GM18867 (cell line): Measurements from ENCODE around the gene SLC16A12.
"Not testable (repeated sequence)": the region's sequence is repeated elsewhere in the genome, so short reads cannot be mapped to it uniquely, and the experiment has no call there.

ENCODE experiments used
- ATAC-seq: cut with Tn5 transposase; IDR thresholded peaks from one replicate; pipeline ENCODE4 v1.9.1; 2021; ENCODE audit warnings: mild to moderate bottlenecking, moderate library complexity; ENCODE audit not compliant: unreplicated experiment

Gene SLC16A12

DNA sequence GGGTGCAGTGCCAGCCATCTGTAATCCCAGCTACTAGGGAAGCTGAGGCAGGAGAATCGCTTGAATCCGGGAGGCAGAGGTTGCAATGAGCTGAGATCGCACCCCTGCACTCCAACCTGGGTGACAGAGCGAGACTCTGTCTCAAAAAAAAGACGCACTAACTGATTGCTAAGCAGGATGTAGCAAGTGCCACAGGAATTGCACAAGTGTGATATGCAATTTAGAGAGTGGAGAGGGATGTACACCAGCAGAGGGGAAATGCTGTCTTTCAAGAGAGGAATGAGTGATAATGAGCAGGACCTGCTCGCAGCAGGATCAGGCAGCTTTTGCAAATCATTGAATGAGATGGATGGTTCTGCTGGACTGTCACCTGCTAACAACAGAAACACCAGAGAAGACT, 13.3 kb upstream of the SLC16A12 start:
- ATAC-seq, result no peak

DNA sequence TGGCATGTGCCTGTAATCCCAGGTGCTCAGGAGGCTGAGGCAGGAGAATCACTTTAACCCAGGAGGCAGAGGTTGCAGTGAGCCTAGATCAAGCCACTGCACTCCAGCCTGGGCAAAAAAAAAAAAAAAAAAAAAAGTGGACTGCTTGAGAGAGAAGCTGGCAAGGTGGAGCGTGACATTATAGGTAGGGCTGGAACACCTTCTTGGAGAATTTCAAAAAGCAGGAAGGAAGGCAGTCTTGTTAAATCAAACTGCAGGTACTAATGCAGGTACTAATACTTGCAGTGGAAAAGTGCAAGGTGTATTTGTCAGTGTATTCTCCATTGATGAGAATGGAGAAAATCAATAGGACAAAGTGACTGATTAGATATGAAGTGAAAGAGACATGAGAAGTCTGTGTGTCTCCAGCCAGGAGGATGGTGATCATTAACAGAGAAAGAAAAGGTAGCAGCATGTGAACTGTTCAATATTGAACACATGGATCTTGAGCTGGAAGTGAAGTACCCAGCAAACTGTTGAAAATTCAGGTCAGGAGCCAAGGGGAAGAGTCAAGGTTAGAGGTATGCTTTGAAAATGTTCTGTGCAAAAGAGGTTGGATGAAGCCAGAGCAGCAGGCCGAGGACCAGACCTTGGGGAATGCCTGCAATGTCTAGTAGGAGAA, 12.6 kb upstream of the SLC16A12 start:
- no peak for ATAC-seq

DNA sequence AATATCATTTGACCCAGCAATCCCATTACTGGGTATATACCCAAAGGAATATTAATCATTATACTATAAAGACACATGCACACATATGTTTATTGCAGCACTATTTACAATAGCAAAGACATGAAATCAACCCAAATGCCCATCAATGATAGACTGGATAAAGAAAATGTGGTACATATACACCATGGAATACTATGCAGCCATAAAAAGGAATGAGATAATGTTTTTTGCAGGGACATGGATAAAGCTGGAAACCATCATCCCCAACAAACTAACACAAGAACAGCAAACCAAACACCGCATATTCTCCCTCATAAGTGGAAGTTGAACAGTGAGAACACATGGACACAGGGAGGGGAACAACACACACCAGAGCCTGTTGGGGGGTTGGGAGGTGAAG, 11.3 kb upstream of the SLC16A12 start:
- ATAC-seq, result not testable (repeated sequence)

DNA sequence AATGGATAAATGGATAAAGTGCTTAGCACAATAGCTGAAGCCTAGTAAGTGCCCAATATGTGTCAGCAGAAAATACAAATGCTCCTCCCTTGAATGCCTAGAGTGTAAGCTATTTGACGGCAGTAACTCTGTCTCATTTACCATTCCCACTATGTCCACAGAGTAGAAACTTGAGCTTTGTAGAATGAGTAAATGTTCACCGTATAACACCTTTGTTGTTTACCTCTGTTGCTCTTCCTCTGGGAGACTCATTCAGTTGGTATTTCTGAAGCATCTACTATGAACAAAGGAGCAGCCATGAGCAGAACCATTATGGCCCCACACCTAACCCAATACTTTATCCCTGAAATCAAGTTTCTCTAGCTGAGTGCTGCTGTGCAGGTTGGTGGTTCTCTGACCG, 8.4 kb upstream of the SLC16A12 start:
- ATAC-seq, result no peak

DNA sequence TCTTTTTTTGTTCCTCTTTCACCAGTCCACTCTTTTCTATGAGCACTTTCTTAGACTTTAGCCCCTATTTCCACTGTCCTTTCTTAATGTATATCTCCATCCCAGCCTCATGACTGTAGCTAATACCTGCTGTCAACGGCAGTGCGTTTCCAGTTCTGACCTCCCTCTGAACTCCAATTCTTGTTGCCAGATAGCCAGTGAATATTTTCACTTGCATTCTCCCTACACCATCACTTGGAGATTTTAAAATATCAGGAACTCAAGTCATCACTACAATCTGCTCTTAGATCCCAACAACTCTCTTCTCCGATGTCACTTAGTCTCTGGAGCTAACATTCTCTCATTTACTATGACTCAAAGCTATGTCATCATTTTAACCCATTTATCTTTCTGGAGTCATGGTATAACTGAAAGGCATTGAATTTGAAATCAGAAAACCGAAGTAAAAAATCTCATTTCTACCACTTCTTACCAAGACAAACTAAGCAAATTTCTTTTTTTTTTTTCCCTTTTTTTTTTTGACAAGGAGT, 5.1 kb upstream of the SLC16A12 start:
- no peak for ATAC-seq

DNA sequence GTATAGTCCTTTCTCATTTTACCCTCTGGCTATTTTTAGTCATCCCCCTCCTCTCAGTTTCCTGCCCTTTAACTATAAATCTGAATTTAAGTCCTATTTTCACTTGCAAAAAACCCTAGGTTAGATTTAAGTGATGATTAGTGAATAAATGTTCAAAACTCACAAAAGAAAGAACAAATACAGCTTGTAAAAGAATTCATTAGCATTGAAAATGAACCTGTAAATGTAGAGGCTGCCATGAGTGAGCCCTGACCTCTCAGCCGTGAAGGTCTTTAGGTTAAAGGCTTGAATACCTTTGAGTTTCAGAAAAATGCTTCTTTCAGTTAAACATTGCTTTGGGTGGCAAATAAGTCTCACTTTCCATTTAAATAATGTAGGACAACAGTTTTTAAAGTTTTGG, 2.0 kb upstream of the SLC16A12 start:
- ATAC-seq, result no peak

DNA sequence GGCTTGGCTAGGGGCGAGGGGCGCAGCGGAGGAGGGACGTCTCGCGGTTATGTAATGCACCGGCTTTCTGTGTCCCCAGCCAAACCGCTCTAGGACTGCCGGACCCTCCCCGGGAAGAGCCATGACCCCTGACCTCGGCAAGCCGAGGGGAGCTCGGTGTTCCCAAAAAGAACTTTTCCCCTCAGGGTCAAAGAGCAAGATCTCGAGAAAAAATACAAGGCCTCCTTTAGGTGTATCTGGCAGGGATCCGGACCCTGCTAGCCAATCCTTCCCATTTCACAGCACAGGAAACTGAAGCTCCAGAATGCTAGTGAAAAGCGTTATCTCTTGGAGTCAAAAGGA, 590 bp upstream of the SLC16A12 start:
- no peak for ATAC-seq

DNA sequence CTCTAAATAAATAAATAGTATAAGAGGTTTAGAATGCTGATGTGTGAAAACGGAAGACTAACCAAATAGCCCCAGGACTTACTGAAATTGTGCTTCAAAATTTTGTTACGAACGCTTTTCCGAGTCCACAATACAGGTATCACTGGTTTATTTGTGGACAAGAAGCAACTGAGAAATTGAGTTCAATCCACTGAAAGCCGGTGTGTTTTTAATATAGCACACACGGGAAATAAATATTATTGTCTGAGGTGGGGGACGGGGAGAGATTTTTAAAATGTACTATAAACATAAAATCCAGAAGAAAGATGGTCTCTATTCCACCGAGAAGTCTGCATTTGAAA, 598 bp downstream of the SLC16A12 start:
- ATAC-seq, result no peak

DNA sequence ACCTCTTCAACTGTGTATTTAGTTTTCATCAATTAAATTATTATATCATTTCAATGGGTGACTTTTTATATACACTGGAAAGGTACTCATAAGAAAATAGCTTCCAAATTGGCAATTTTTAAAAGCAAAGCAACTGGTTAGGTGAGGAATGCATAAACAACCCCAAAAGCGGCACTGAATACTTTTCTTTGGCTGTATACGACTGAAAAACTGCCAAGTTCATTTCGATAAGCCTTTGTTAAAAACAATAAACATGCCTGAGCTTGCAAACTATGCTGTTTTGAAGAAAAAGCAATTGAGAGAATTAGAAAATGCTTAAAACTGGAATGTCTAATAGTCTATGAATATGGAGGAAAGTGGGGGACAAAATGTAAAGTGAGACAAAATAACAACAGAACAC, 2.9 kb downstream of the SLC16A12 start:
- ATAC-seq, result no peak

DNA sequence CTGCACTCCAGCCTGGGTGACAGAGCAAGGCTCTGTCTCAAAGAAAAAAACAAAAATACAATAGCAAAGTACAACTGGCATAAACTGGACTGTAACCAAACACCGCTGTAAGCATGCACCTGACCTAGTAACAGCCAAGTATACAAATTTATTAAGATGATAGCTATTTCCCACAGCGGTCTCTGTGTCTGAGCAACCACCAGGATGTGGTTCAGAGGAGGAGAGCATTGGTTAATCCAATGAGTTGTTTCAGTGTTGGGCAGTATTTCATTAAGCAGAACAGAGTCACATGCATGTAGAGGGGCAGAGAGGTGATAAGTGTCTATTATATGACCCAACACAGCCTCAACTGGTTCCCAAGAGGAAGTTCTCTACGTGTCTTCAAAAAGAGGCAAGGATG, 4.0 kb downstream of the SLC16A12 start:
- no peak for ATAC-seq

DNA sequence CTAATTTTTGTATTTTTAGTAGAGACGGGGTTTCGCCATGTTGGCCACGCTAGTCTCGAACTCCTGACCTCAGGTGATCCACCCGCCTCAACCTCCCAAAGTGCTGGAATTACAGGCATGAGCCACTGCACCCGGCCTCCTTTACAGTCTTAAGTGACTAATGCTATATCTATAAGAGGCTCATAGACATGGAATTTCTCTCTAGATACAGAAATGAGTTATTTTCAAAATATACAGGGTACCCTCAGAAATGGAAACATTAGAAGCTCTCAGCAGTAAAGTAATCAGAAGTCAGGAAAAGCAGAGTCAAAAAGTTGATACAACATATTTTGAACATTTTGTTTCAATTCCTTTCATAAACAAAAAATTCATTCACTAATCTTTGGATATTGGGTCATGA, 5.7 kb downstream of the SLC16A12 start:
- ATAC-seq, result not testable (repeated sequence)

DNA sequence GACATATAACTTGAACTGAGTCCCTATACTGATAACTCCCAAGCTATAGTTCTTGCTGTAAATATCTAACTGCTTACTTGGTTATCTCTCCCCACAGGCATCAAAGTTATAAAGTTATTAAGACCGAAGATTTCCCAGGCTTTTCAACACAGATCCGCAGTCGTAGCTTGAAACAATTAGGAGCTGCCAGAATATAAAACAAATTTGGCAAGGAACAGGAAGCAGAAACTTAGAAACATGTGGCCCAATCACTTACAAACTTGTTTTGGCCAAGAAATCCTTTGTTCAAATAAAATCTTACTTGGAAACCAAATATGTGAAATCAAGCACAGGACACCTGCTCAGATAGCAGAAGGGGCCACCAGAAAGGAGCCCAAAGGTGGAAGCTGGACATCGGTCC, 9.0 kb downstream of the SLC16A12 start:
- ATAC-seq, result no peak

DNA sequence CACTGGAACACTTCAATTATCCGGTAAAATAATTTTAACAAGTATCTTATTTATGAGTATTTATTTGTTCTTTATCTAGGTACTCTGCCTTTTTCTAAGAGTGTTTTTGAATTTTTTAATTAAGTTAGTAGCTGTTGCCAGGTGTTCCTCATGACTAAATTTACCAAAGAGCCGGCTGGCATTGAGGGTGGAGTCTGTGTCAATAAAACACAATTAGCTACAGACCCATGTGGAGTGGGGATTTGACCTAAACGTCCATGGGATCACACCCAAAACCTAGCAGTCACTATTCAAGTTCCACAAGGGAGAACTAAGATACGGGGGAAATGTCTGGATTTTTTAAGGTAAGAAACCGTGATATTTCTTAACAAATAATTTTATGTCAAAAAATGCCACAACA, 9.8 kb downstream of the SLC16A12 start:
- ATAC-seq, result no peak

DNA sequence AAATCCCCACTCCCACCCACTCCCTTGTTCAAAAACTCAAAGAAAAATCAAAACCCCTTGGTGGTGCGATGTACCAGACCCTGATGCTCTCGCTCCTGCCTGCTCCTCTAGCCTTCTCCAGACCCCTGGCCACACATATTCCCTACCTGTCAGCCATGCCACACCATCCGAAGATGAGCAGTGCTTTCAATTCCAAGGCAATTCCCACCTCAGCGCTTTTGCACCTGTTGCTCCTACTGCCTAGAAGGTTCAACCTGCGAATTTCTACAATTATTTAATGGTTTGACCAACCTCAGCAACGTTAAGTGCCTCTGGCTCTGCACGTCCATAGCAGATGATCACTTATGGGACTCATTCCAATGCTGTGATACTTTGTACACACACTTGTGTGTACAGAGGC, 11.1 kb downstream of the SLC16A12 start:
- ATAC-seq, result no peak

DNA sequence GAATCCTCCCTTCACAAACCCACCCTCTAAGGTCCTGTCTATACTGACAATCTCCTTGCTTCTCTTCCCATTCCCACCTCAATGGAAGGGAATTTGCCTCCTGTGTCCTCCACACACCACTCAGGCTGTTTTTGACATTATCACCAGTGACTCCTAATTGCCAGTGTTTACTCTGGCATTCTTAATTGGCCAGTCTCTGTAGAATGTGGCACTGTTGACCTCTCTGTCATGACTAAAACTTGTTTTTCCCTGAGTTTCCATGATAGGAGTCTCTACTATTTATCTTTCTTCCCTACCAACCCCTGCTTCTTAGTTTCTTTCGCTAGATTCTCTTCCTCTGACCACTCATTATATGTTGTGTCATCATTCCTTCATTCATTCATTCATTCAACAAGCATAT, 12.1 kb downstream of the SLC16A12 start:
- no peak for ATAC-seq

DNA sequence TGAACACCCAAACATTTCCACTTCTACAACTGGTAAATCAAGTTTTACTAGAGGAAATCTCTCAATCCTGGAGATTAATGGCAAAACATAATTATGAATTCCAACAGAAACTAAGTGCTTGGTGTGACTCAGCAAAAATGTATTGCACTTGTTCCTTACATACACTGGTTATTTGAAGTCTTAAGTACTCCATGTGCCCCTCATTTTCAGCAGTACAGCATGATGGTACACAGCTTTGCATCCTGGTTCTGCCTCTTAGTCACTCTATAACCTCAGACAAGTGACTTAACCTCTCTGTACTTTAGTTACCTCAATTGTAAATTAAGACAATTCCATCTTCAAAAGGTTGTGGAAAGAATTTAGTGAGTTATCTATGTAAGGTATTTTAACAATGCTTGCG, 12.9 kb downstream of the SLC16A12 start:
- ATAC-seq, result no peak

DNA sequence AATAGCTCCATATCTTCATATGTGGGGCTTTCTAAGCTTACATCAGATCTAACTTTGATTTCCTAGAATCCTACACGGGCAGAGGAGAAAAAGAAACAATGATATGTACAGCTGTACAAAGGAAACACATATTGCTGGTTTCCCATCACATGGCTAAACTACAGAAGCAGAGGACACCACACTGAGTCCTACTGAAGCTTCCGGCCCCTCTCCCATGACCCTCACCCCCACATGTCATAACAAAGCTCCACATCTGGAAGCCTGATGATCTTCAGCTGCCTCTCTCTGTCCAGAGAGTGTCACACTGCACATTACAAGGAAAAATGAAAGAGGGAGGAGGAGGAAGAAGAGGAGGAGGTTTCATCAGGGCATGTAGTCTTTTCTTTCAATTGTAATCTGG, 14.0 kb downstream of the SLC16A12 start:
- no peak for ATAC-seq

DNA sequence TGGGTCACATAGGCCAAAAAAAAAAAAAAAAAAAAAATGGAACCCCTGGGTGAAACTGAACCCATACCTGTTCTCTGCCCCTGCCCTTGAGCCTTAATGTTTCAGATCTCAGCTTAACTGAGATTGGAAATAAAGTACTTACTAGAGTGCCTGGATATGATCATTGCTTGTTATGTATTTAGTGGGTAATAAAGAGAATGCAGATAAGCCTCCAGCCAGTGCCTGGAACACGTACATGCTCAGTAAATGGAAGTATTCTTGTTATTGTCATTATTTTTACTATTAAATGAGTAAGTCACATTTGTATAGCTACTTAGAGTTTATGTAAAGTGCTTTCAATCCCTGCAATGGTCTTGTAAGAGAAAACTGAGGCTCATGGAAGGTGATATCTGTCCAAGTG, 14.7 kb downstream of the SLC16A12 start:
- no peak for ATAC-seq

DNA sequence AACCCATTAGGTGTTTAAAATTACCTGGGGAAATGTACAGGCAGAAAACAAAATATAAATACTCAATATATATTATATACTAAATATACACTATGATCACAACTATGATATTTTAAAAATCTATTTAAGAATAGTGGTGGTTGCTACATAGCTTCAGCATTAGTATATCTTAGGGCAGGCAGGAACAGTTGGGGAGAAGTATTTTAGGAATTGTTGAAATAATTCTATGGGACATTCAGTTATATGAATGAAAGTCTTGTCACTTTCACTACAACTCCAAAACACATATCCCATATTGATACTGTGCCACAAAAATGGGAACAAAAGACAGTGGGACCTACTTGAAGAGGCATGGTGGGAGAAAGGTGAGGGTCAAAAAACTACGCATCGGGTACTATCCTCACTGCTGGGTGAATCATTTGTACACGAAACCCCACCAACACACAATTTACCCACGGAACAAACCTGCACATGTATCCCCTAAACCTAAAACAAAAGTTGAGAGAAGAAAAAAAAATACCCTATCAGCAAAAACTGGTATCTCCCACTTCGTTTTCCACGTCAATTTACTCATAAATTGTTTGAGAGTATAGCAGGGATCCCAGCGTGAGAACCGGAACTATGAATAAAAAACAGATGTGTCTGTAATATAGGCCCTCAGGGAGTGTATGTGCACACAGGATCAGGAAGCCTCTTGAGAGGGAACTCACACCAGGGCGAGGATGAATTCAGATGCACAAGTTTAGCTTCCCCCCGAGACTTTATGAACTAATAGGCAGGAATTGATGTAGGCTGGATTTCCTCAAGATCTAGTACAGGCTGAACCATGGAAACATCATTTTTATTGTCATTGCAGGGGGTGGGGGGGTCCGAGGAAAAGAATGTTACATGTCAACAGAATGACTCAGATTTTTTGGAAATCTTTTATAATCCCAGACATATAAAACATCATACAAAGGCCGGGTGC, 16.2 kb downstream of the SLC16A12 start:
- ATAC-seq, result no peak

DNA sequence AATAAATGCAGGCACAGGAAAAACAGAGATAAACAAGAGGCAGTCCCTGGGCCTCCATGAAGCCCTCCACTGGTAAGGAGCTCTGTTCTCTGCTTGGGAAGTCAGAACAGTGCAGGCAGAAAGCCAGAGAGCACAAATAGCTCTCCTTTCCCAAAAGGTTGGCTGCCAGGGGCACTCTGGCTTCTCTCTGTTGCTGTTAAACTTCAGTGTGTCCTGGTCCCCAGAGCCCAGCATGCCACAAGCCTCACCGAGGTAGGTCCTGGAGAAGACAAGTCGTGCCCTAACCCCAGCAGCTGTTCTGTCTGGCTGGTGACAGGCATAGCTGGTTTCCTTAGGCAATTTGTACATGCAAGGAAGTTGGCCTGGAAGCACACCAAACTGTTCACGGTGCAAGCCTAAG, 17.3 kb downstream of the SLC16A12 start:
- no peak for ATAC-seq

DNA sequence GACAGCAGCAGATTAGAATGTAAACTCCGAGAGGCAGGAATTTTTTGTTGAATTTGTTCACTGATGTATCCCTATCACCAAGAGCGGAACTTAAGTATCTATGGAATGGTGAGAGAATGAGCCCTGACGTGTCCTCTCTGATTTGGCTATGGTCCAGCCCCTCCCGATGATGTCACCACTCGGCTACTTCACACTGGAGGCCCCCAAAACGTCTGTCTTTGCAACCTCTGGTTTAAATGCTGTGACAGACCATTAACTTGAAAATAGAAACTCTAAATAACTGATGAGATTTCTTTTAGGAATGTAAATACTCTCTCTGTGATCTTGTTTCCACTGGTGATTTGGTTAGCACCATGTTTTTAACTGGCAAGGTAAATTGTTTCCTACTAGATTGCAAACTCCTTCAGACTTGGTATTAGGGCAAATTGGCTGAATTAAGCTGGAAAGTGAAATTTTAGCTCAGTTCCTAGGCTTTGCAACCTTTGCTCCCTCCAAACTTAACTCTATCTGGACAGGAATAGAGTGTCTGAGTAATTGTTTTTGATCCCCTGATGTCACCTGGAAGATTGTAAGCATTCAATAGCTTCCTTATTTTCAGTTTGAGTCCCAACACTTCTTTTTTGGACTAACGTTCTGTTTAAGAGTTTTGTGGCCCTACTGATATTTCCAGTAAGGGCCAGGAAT, 19.1 kb downstream of the SLC16A12 start:
- ATAC-seq, result no peak
